Ishikawa (cell line): ENCODE results near the gene PRKCZ.

Source experiments
- CEBPB ChIP-seq: IDR thresholded peaks from 2 replicates; pipeline ENCODE4 v1.6.1; 2012
- CREB1 ChIP-seq: IDR thresholded peaks from 2 replicates; pipeline ENCODE4 v1.6.1; 2012; ENCODE audit warnings: low read depth
- EGR1 ChIP-seq: IDR thresholded peaks from 2 replicates; pipeline ENCODE4 v1.6.1; 2012
- EP300 ChIP-seq: IDR thresholded peaks from 2 replicates; pipeline ENCODE4 v1.6.1; 2012; ENCODE audit warnings: borderline replicate concordance
- FOXM1 ChIP-seq: IDR thresholded peaks from 2 replicates; pipeline ENCODE4 v1.6.1; 2012; ENCODE audit warnings: low read depth, borderline replicate concordance
- MAX ChIP-seq: IDR thresholded peaks from 2 replicates; pipeline ENCODE4 v1.6.1; 2012
- NFIC ChIP-seq: IDR thresholded peaks from 2 replicates; pipeline ENCODE4 v1.6.1; 2012
- RAD21 ChIP-seq: IDR thresholded peaks from 2 replicates; pipeline ENCODE4 v1.6.1; 2012; ENCODE audit warnings: low read depth
- REST ChIP-seq: IDR thresholded peaks from 2 replicates; pipeline ENCODE4 v1.6.1; 2012; ENCODE audit warnings: low read depth, mild to moderate bottlenecking
- TAF1 ChIP-seq: IDR thresholded peaks from 2 replicates; pipeline ENCODE4 v1.6.1; 2012; ENCODE audit warnings: low read depth, mild to moderate bottlenecking
- TCF12 ChIP-seq: IDR thresholded peaks from 2 replicates; pipeline ENCODE4 v1.6.1; 2012; ENCODE audit warnings: low read depth
- TEAD4 ChIP-seq: IDR thresholded peaks from 2 replicates; pipeline ENCODE4 v1.6.1; 2012
- USF1 ChIP-seq: IDR thresholded peaks from 2 replicates; pipeline ENCODE4 v1.6.1; 2012
- YY1 ChIP-seq: IDR thresholded peaks from 2 replicates; pipeline ENCODE4 v1.6.1; 2012; ENCODE audit warnings: low read depth
- ZBTB7A ChIP-seq: IDR thresholded peaks from 2 replicates; pipeline ENCODE4 v1.6.1; 2012; ENCODE audit warnings: low read depth

PRKCZ gene

GRCh38 chr1:2130156-2130555 is 79.9 kb downstream of the PRKCZ start:
- no peak for TF ChIP-seq EP300
- TF ChIP-seq ZBTB7A, result no peak
- TF ChIP-seq MAX, result no peak
- TF ChIP-seq REST, result no peak
- no peak for TF ChIP-seq RAD21
- TF ChIP-seq TCF12, result no peak
- TF ChIP-seq EGR1, result no peak

- TF ChIP-seq REST, result no peak
- TF ChIP-seq ZBTB7A, result no peak
- no peak for TF ChIP-seq RAD21
- no peak for TF ChIP-seq CEBPB
- no peak for TF ChIP-seq YY1
- TF ChIP-seq NFIC, result no peak
- no peak for TF ChIP-seq CREB1
- TF ChIP-seq MAX, result no peak
- no peak for TF ChIP-seq TCF12
- TF ChIP-seq TAF1, result no peak
- no peak for TF ChIP-seq EP300
- no peak for TF ChIP-seq TEAD4
- no peak for TF ChIP-seq USF1
- TF ChIP-seq FOXM1, result no peak
- TF ChIP-seq EGR1, result no peak
These were observed 80.7 kb downstream of the PRKCZ start for GRCh38 chr1:2130871-2131289.

GRCh38 chr1:2132222-2133038 is 82.2 kb downstream of the PRKCZ start:
- no peak for TF ChIP-seq NFIC
- no peak for TF ChIP-seq FOXM1
- no peak for TF ChIP-seq MAX
- no peak for TF ChIP-seq TAF1
- no peak for TF ChIP-seq RAD21
- TF ChIP-seq TCF12, result no peak
- TF ChIP-seq ZBTB7A, result no peak
- TF ChIP-seq YY1, result no peak
- no peak for TF ChIP-seq EP300
- no peak for TF ChIP-seq REST
- TF ChIP-seq TEAD4, result no peak
- TF ChIP-seq EGR1, result no peak
- no peak for TF ChIP-seq CREB1
- no peak for TF ChIP-seq USF1
- TF ChIP-seq CEBPB, result no peak
